ENCODE results near the gene EMC8. TPM values are rescaled to one million over a fixed set of nuclear protein-coding genes. Genes with fewer than 3 reads are reported as not detected.

The EMC8 gene
- total and polyA plus RNA-seq, 5 donors: 13.8 to 22.0 (median 20.3) TPM

DNA sequence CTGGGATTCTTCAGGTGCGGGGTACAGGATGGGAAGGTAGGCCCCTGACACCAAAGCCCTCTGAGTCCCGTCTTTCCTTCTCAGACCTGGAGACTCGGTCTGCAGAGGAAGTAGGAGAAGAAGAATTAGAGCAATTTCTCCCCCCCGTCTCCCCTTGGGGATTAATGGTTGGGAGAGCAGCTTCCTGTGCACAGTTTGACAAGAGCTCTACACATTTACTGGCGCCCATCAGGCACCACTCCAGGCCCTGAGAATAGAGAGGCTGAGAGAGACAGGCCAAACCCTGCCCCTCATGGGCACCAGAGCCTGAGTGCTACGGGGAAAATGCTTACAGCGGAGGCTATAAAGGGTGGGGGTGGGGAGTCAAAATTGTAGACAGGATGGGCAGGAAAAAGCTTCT, 44.9 kb downstream of the EMC8 start:
- ATAC-seq (no peak), DNase-seq (no peak)
- intact Hi-C loops (cut with DNase I): no loop called here
- H3K27ac ChIP-seq (ENCODE audit: low read length): no peak overlapping the region
- H3K27me3 ChIP-seq (ENCODE audit: control insufficient read depth, insufficient read depth): no peaks in the 10 kb centered on the region
- no peaks in the 10 kb centered on the region for H3K9me3 ChIP-seq (ENCODE audit: control insufficient read depth, low read length)
- no peak overlapping the region for H3K4me3 ChIP-seq (ENCODE audit: low read length)
- no peaks in the 10 kb centered on the region for H3K4me1 ChIP-seq (ENCODE audit: control insufficient read depth, insufficient read depth, low read length)
- WGBS: 43% methylated on average over 7 of the region's 7 CpGs

GRCh38 chr16:85753976-85754375, 45.4 kb downstream of the EMC8 start:
- intact Hi-C loops (cut with DNase I): no loop called here
- Histone ChIP-seq H3K27ac (ENCODE audit: low read length) (no peak overlapping the region), H3K9me3 (ENCODE audit: control insufficient read depth, low read length) (no peaks in the 10 kb centered on the region), H3K27me3 (ENCODE audit: control insufficient read depth, insufficient read depth) (no peaks in the 10 kb centered on the region), H3K4me1 (ENCODE audit: control insufficient read depth, insufficient read depth, low read length) (no peaks in the 10 kb centered on the region), H3K4me3 (ENCODE audit: low read length) (no peak overlapping the region)
- DNase-seq (no peak), ATAC-seq (no peak)
- 90% methylated on average over 7 of the region's 7 CpGs for WGBS

- DNase-seq: no peak
These were observed 45.8 kb downstream of the EMC8 start for GRCh38 chr16:85753559-85753958.

DNA sequence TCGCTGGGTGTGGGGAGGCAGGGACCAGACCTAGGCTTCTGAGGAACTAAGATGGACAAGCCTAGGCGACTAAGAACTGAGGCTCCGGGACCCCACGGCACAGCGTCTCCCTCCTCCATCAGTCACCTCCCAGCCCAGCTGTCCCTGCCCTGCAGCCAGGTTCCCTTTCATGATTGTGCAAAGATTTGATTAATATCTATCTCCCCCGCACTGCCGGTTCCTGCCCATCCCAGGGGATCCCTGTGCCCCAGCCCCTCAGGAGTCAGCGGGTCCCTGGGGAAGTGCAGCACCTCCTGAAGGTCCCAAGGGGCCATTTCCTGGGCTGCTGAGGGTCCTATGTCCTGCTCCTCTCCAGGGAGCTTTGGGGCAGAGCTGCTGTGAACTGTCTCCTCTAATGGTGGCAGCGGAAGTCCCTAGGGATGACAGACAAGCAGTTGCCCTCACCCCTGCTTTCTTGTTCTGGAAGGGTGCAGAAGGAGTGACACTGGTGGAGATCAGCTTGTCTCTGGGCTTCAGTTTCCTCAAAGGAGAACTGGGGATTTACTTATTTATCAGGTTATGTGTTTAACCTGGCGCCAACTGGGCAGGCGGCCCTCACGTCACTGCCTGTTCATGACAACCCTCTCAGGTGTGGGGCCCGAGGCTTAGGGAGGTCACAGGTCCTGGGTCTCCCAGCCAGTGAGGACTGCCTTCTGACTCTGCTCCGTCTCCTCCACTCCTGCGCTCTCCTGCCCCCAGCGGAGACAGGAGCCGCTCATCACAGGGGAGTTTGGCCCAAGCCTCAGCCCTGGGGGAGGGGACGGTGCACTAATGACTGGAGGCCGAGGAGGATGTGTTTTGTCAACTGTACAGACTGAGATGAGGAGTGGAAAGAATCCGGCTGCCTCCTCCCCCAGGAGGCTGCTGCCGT, 46.6 kb downstream of the EMC8 start:
- WGBS: 44% methylated on average over 21 of the region's 21 CpGs
- ATAC-seq (peak in 1 of 2 donors; percentile 39), DNase-seq (no peak)
- intact Hi-C loops (cut with DNase I): no loop called here
- no peaks in the 10 kb centered on the region for H3K27me3 ChIP-seq (ENCODE audit: control insufficient read depth, insufficient read depth)
- no peak overlapping the region for H3K4me3 ChIP-seq (ENCODE audit: low read length)
- no peaks in the 10 kb centered on the region for H3K4me1 ChIP-seq (ENCODE audit: control insufficient read depth, insufficient read depth, low read length)
- H3K9me3 ChIP-seq (ENCODE audit: control insufficient read depth, low read length): no peaks in the 10 kb centered on the region
- no peak overlapping the region for H3K27ac ChIP-seq (ENCODE audit: low read length)

More at GRCh38 chr16:85753559-85753958, 45.8 kb downstream of the EMC8 start:
- H3K27ac ChIP-seq (ENCODE audit: low read length): no peak overlapping the region
- intact Hi-C loops (cut with DNase I): no loop called here
- H3K4me3 ChIP-seq (ENCODE audit: low read length): no peak overlapping the region
- no peak for ATAC-seq
- H3K9me3 ChIP-seq (ENCODE audit: control insufficient read depth, low read length): no peaks in the 10 kb centered on the region
- H3K4me1 ChIP-seq (ENCODE audit: control insufficient read depth, insufficient read depth, low read length): no peaks in the 10 kb centered on the region
- 75% methylated on average over 6 of the region's 6 CpGs for WGBS
- H3K27me3 ChIP-seq (ENCODE audit: control insufficient read depth, insufficient read depth): no peaks in the 10 kb centered on the region

GRCh38 chr16:85751698-85752501, 47.4 kb downstream of the EMC8 start:
- no peaks in the 10 kb centered on the region for H3K27me3 ChIP-seq (ENCODE audit: control insufficient read depth, insufficient read depth)
- no peaks in the 10 kb centered on the region for H3K4me1 ChIP-seq (ENCODE audit: control insufficient read depth, insufficient read depth, low read length)
- WGBS: 34% methylated on average over 15 of the region's 15 CpGs
- no peak overlapping the region for H3K27ac ChIP-seq (ENCODE audit: low read length)
- H3K4me3 ChIP-seq (ENCODE audit: low read length): no peak overlapping the region
- intact Hi-C loops (cut with DNase I): no loop called here
- no peak for DNase-seq
- peak in 1 of 2 donors; percentile 40 for ATAC-seq
- no peaks in the 10 kb centered on the region for H3K9me3 ChIP-seq (ENCODE audit: control insufficient read depth, low read length)

- DNase-seq: peak; percentile 51 to 84 (median 82)
- intact Hi-C loops (cut with DNase I): no loop called here
- no peaks in the 10 kb centered on the region for H3K9me3 ChIP-seq (ENCODE audit: control insufficient read depth, low read length)
- peak within 1 kb of the TSS; percentile 78 for H3K4me3 ChIP-seq (ENCODE audit: low read length)
- peak; percentile 79 to 85 for ATAC-seq
- no peaks in the 10 kb centered on the region for H3K27me3 ChIP-seq (ENCODE audit: control insufficient read depth, insufficient read depth)
- H3K27ac ChIP-seq (ENCODE audit: low read length): no peak within 1 kb of the TSS
- H3K4me1 ChIP-seq (ENCODE audit: control insufficient read depth, insufficient read depth, low read length): no peaks in the 10 kb centered on the region
- 8% methylated on average over 96 of the region's 96 CpGs for WGBS
These were observed 48.3 kb downstream of the EMC8 start, which contains the start of gene C16orf74 for GRCh38 chr16:85750827-85751697. C16orf74 (minus strand) TSS chr16:85751096; CDS start chr16:85735217, 15,879 bp downstream.

DNA sequence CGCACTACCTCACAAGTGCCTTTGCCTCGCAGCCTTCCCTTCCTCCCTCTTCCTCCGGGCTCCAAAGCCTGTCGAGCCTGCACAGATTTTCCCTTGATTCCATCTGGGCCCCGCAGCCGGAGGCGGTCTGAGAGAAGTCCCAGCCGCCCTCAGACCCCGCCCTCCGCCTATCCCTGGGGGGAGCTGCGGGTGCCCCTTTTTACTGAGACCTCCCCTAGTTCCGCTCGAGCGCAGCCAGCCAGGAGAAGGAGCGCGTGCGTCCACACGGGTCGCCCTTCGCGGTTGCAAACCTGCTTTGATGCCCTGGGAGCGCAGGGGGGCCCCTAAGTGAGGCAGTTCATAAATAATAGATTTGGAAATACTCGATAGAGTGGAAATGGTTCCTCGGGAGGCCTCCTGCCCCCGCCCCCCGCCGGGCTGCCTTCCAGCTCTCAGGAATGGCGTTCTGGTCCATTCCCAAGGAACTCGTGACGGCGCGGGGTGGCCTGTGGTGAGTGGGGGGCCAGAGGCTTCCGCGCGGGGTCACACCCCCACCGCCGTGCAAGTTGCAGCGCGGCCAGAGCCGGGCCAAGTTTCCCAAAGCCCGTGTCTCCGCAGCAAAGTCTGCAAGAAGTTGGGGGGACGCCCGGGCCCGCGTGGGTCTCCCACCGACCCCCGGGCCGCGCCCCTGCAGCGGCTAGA, 49.1 kb downstream of the EMC8 start:
- intact Hi-C loops (cut with DNase I): no loop called here
- Histone ChIP-seq H3K9me3 (ENCODE audit: control insufficient read depth, low read length) (no peaks in the 10 kb centered on the region), H3K4me3 (ENCODE audit: low read length) (peak overlapping the region; percentile 78), H3K27me3 (ENCODE audit: control insufficient read depth, insufficient read depth) (no peaks in the 10 kb centered on the region), H3K4me1 (ENCODE audit: control insufficient read depth, insufficient read depth, low read length) (no peaks in the 10 kb centered on the region), H3K27ac (ENCODE audit: low read length) (no peak overlapping the region)
- ATAC-seq (peak; percentile 5 to 28), DNase-seq (peak; percentile 44 to 77 (median 77))
- WGBS: 2% methylated on average over 51 of the region's 51 CpGs

DNA sequence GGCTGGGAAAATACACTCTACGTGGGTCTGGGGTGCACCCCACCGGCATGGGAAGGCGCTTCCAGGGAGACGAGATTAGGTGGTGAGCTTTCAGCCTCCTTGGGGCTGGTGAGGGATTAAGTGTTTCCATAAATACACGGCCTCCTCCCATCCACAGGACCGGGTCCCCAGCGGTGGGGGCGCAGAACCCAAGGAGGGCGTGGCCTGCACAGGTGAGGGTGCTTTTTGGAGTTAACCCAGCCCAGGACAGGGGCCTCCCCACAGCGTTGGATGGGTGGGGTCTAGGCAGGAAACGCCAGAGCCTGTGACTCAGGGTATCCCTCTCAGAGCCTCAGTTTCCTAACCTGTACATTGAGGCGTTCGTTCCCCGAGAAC, 49.6 kb downstream of the EMC8 start:
- no peak for DNase-seq
- no peak overlapping the region for H3K27ac ChIP-seq (ENCODE audit: low read length)
- no peak overlapping the region for H3K4me3 ChIP-seq (ENCODE audit: low read length)
- ATAC-seq: peak in 1 of 2 donors; percentile 2
- intact Hi-C loops (cut with DNase I): no loop called here
- H3K4me1 ChIP-seq (ENCODE audit: control insufficient read depth, insufficient read depth, low read length): no peaks in the 10 kb centered on the region
- no peaks in the 10 kb centered on the region for H3K9me3 ChIP-seq (ENCODE audit: control insufficient read depth, low read length)
- WGBS: 30% methylated on average over 14 of the region's 14 CpGs
- H3K27me3 ChIP-seq (ENCODE audit: control insufficient read depth, insufficient read depth): no peaks in the 10 kb centered on the region

DNA sequence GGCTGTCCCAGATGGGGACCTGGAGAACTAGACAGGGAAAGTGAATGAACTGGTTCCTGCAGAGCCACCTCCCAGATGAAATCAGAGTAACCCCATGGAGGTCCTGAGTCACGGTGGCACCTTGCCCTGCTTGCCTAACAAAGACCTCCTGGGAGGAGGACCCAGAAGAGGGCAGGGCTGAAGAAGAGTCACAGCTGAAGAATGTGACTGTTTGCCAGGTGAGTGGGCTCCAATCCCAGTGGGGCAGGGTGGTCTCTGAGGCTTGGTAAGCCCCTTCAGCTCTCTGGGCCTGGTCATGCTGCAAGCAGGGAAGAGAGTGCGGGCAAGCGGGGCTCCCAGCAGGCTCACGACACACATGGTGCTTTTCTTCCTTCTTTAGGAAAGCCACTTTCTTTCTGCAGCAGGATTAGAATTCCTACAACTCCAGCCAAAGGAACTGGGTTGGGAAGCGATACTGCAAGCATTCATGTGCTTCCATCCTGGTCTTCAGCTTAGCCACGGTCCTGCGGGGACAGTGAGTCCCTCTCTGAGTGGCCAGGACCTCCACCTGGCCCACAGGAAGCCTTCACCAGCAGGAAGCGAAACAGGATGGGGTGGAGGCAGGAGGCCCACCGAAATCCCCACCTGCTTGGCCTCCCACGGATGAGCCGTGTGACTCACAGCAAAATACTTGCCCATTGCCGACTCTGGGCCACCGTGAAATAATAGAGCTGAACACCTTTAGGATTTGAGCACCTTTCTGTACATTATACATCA, 52.7 kb downstream of the EMC8 start:
- H3K9me3 ChIP-seq (ENCODE audit: control insufficient read depth, low read length): no peaks in the 10 kb centered on the region
- no peak overlapping the region for H3K4me3 ChIP-seq (ENCODE audit: low read length)
- WGBS: 77% methylated on average over 13 of the region's 13 CpGs
- no peaks in the 10 kb centered on the region for H3K4me1 ChIP-seq (ENCODE audit: control insufficient read depth, insufficient read depth, low read length)
- no peak overlapping the region for H3K27ac ChIP-seq (ENCODE audit: low read length)
- DNase-seq (no peak), ATAC-seq (no peak)
- no peaks in the 10 kb centered on the region for H3K27me3 ChIP-seq (ENCODE audit: control insufficient read depth, insufficient read depth)
- intact Hi-C loops (cut with DNase I): no loop called here

All from right cardiac atrium (tissue), 5 donors.